Lower leg skin (tissue), 4 donors: ENCODE data around the gene MYOF. TPM values are rescaled to one million over a fixed set of nuclear protein-coding genes. Genes with fewer than 3 reads are reported as not detected.

Source experiments
- DNase-seq, 2 donors: peaks; one replicate each; pipeline ENCODE4 v3.0.0-alpha.2; 2019; ENCODE audit warnings: low spot score in 2 of 2
- H3K4me3 ChIP-seq: fragments of 200-600 bp; sonication (generic); 2 replicates; pipeline ENCODE4 v1.5.1; 2017; ENCODE audit warnings: mild to moderate bottlenecking, low read depth; ENCODE audit not compliant: poor library complexity, severe bottlenecking
- POLR2A ChIP-seq, 2 donors: fragments of 450-650 bp; IDR thresholded peaks; one replicate each; pipeline ENCODE4 v1.6.1; 2016 to 2017; ENCODE audit warnings: antibody characterized with exemption in 2 of 2, mild to moderate bottlenecking in 1 of 2, moderate library complexity in 1 of 2
- whole genome bisulfite sequencing, 2 donors: methylation state at CpG; one replicate each; pipeline ENCODE4 v1.1.5; 2018; 5-methylcytosine and 5-hydroxymethylcytosine counted together
- intact Hi-C: fragments of 100-400 bp; cut with DNase I; formaldehyde crosslinking; loops from one replicate; pipeline ENCODE4 v1.15.0; 2023; ENCODE audit warnings: low total_unique reads
- total RNA-seq, 4 donors: library from RNA; depleted of rRNA; stranded (reverse); fragments of >200 nt; gene quantifications; one replicate each; pipeline ENCODE4 v1.1.0, GENCODE V29; 2016
- TF ChIP-seq, protein P1 (sequence below), 3 donors: fragments of 450-650 bp; IDR thresholded peaks; one replicate each; pipeline ENCODE4 v1.5.1; 2016; ENCODE audit warnings: antibody characterized with exemption in 3 of 3, mild to moderate bottlenecking in 3 of 3, moderate library complexity in 2 of 3

The MYOF gene
- total RNA-seq, 4 donors from 2014 or later: 65.5 to 129 (median 90.3) TPM

DNA sequence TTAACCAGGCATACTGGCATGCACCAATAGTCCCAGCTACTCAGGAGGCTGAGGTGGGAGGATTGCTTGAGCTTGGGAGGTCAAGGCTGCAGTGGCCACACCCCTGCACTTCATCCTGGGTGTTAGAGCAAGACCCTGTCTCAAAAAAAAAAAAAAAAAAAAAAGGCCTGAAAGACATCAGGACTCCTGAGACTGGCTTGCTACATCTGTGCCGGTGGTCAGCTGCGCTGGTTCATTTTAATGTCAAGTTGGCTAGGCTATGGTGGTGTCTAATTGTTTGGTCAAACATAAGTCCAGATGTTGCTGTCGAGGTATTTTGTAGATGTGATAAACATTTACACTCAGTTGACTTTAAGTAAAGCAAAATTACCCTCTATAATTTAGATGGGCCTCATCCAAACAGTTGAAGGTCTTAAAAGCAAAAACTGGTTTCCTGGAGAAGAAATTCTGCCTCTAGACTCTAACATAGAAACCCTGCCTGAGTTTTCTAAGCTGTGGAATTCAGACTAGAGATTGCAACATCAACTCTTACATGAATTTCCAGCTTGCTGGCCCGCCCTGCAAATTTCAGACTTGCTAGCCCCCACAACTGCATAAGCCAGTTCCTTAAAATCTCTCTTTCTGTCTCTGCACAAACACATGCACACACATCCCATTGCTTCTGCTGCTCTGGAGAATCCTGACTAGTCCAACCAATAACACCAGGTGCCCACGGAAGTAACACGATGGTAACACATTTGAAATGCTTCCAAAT, 18.2 kb downstream of the MYOF start:
- intact Hi-C loops: no loop called here
- DNase-seq: peak in 1 of 2 donors; percentile 88
- no peak for TF ChIP-seq POLR2A (IDR thresholded peaks at IDR 0.05)
- TF ChIP-seq, protein P1, sequence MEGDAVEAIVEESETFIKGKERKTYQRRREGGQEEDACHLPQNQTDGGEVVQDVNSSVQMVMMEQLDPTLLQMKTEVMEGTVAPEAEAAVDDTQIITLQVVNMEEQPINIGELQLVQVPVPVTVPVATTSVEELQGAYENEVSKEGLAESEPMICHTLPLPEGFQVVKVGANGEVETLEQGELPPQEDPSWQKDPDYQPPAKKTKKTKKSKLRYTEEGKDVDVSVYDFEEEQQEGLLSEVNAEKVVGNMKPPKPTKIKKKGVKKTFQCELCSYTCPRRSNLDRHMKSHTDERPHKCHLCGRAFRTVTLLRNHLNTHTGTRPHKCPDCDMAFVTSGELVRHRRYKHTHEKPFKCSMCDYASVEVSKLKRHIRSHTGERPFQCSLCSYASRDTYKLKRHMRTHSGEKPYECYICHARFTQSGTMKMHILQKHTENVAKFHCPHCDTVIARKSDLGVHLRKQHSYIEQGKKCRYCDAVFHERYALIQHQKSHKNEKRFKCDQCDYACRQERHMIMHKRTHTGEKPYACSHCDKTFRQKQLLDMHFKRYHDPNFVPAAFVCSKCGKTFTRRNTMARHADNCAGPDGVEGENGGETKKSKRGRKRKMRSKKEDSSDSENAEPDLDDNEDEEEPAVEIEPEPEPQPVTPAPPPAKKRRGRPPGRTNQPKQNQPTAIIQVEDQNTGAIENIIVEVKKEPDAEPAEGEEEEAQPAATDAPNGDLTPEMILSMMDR (IDR thresholded peaks at IDR 0.05): no peak
- WGBS, 2 donors: 30 to 44% methylated on average over 6 of the region's 6 CpGs
- no peak overlapping the region for H3K4me3 ChIP-seq

DNA sequence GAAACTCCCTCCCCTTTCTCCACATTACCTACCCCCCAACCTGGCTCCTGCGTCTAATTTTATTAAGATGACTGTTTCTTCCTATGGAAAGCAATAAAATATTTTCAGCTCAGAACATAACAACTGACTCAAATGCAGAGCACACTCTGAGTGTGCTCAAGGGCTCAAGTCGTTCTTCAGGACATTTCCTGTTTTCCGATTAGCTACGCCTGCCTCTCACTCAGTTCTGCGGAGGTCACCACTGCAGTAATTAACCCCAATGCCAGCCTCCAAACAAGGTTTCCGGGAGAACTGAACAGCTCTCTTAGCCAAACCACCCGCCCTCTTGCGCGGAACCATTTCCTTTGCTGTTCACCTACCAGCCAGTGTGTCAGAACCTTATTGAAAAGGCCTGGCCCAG, 19.3 kb downstream of the MYOF start:
- DNase-seq: peak in 1 of 2 donors; percentile 87
- 28 to 36% methylated on average over 9 of the region's 9 CpGs for WGBS, 2 donors
- no peak for TF ChIP-seq POLR2A (IDR thresholded peaks at IDR 0.05)
- TF ChIP-seq, protein P1 (IDR thresholded peaks at IDR 0.05): no peak
- H3K4me3 ChIP-seq: no peak overlapping the region
- intact Hi-C loops: no loop called here

DNA sequence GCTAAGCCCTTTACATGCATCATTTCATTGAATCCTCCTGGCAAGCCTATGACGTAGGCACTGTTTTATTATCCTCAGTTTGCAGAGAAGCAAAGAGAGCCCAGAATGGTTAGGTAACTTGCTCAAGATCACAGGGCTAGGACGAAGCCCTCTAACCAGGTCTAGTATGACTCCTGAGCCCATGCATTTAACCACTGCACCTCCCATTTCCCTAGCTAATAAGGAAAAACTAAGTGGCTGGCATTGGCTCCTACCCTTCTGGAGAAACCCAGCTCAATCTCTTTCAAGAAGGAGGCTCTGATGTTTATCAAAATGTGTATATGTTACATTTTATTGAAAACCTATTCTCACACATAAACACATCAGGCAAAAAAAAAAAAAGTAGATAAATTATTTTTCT, 19.8 kb downstream of the MYOF start:
- no peak overlapping the region for H3K4me3 ChIP-seq
- WGBS, 2 donors: 28 to 33% methylated on average over 2 of the region's 2 CpGs
- DNase-seq: no peak
- TF ChIP-seq, protein P1 (IDR thresholded peaks at IDR 0.05): no peak
- no peak for TF ChIP-seq POLR2A (IDR thresholded peaks at IDR 0.05)
- intact Hi-C loops: no loop called here

DNA sequence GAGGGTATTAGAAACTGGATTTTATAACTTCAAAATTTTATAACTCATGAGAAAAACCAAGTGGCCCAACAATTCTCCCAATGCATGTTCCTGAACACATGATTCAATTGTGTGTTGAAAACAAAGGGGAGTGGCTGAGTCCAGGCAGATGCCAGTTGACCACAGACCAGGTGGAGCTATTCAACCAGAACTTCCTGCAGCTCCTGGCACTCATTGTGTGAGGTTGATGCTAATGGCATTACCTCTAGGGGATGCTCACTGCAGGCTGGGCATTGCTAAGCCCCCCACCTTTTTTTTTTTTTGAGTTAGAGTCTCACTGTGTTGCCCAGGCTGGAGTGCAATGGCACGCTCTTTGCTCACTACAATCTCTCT, 20.3 kb downstream of the MYOF start:
- intact Hi-C loops: no loop called here
- no peak for TF ChIP-seq POLR2A (IDR thresholded peaks at IDR 0.05)
- TF ChIP-seq, protein P1 (IDR thresholded peaks at IDR 0.05): no peak
- 58 to 86% methylated on average over 1 of the region's 1 CpG for WGBS, 2 donors

DNA sequence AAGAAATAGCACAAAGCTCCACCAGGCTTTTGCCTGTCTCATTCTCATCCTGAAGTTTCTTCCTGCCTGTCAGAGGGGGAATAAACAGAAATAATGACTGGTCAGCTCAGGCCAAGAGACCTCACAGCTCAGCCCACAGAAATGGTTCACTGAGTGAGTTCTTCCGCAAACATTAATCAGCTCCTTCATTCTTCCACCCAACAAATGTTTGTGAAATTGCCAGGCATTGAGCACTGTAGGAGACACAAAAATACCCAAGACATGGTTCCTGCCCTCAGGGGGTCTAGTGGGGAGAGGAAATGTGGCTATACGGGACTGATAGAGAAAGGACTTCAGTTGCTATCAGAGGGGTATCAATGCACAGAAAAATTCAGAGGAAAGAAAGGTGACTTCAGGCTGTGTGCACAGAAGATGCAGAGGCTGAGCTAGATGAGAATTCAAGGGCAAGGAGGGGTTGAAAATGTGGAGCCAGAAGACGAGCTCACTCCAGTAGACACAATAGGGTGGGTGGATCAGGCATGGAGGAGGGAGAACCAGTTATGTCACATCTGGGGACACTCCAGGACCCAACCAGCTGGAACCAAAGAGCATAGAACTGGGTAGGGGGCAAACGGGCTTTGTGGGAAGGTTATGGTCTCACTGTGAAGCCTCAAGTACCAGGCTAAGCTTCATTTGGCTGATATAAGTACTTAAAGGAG, 20.9 kb downstream of the MYOF start:
- WGBS, 2 donors: 33 to 34% methylated on average over 4 of the region's 4 CpGs
- H3K4me3 ChIP-seq: no peak overlapping the region
- intact Hi-C loops: no loop called here
- TF ChIP-seq POLR2A (IDR thresholded peaks at IDR 0.05): no peak
- TF ChIP-seq, protein P1 (IDR thresholded peaks at IDR 0.05): no peak
- DNase-seq: no peak

More for the DNA sequence above, 20.3 kb downstream of the MYOF start:
- no peak overlapping the region for H3K4me3 ChIP-seq
- DNase-seq: peak in 1 of 2 donors; percentile 80
